HEK293 (cell line): ENCODE measurements around the gene RGS7.

ENCODE experiments used
- CTCF ChIA-PET: fragments of 350-600 bp; formaldehyde crosslinking; extraction: SDS; loops from one replicate; lab custom pipeline; 2021; ENCODE audit warnings: antibody characterized with exemption; lab: Yijun Ruan, JAX
- POLR2A ChIA-PET: fragments of 300-600 bp; formaldehyde crosslinking; extraction: SDS; loops from one replicate; lab custom pipeline; 2020; ENCODE audit warnings: antibody characterized with exemption, inconsistent platforms; lab: Yijun Ruan, JAX
- H3K27ac ChIP-seq: fragments of 200-500 bp; sonication (Bioruptor generic); 2 replicates; pipeline ENCODE4 v1.5.1; 2014; ENCODE audit warnings: low read depth, low read length, control low read depth, inconsistent platforms; ENCODE audit errors: extremely low read depth
- H3K36me3 ChIP-seq, 2 experiments: fragments of 200-500 bp in 1 of 2; sonication (Bioruptor generic) in 1 of 2; 1 replicate in 1 of 2; 2 replicates in 1 of 2; pipeline ENCODE4 v1.5.1; 2014 to 2017; ENCODE audit warnings: inconsistent platforms in 2 of 2, low read length in 2 of 2; ENCODE audit not compliant: control insufficient read depth in 2 of 2, insufficient read depth in 1 of 2
- H3K4me1 ChIP-seq: fragments of 200-500 bp; sonication (Bioruptor generic); 2 replicates; pipeline ENCODE4 v1.5.1; 2014; ENCODE audit warnings: mild to moderate bottlenecking, low read length, inconsistent platforms; ENCODE audit not compliant: control insufficient read depth, insufficient read depth
- H3K4me3 ChIP-seq: 2 replicates; pipeline ENCODE4 v1.5.1; 2011; ENCODE audit warnings: low read depth, mild to moderate bottlenecking, control low read depth, low read length, moderate library complexity
- H3K9me3 ChIP-seq: fragments of 200-500 bp; sonication (Bioruptor generic); 2 replicates; pipeline ENCODE4 v1.5.1; 2014; ENCODE audit warnings: low read depth, low read length, inconsistent platforms; ENCODE audit not compliant: control insufficient read depth, insufficient read depth
- ATF2 ChIP-seq: fragments of 450-650 bp; formaldehyde crosslinking; IDR thresholded peaks from 2 replicates; pipeline ENCODE4 v1.5.1; 2016; ENCODE audit warnings: missing biosample characterization, missing genetic modification characterization, low read depth
- FEZF1 ChIP-seq: fragments of 450-650 bp; formaldehyde crosslinking; IDR thresholded peaks from 2 replicates; pipeline ENCODE4 v1.5.1; 2016; ENCODE audit warnings: missing biosample characterization, missing genetic modification characterization
- GLIS1 ChIP-seq: fragments of 450-650 bp; formaldehyde crosslinking; IDR thresholded peaks from 2 replicates; pipeline ENCODE4 v1.5.1; 2016; ENCODE audit warnings: missing biosample characterization, missing genetic modification characterization
- KLF1 ChIP-seq: fragments of 450-650 bp; formaldehyde crosslinking; IDR thresholded peaks from 2 replicates; pipeline ENCODE4 v1.5.1; 2016; ENCODE audit warnings: missing biosample characterization, missing genetic modification characterization
- KLF8 ChIP-seq: fragments of 450-650 bp; formaldehyde crosslinking; IDR thresholded peaks from 2 replicates; pipeline ENCODE4 v1.5.1; 2016; ENCODE audit warnings: missing biosample characterization, missing genetic modification characterization
- KLF9 ChIP-seq: fragments of 450-650 bp; formaldehyde crosslinking; IDR thresholded peaks from 2 replicates; pipeline ENCODE4 v1.5.1; 2016; ENCODE audit warnings: missing biosample characterization, missing genetic modification characterization, low read depth
- OSR2 ChIP-seq: fragments of 450-650 bp; formaldehyde crosslinking; IDR thresholded peaks from 2 replicates; pipeline ENCODE4 v1.5.1; 2016; ENCODE audit warnings: missing biosample characterization, missing genetic modification characterization
- PRDM1 ChIP-seq: fragments of 450-650 bp; formaldehyde crosslinking; IDR thresholded peaks from 2 replicates; pipeline ENCODE4; 2016; ENCODE audit warnings: missing biosample characterization, missing genetic modification characterization
- TCF7L2 ChIP-seq: IDR thresholded peaks from 2 replicates; pipeline ENCODE4 v1.6.1; 2011; ENCODE audit warnings: low read depth, mild to moderate bottlenecking, inconsistent platforms, low read length, moderate library complexity, borderline replicate concordance
- YY2 ChIP-seq: fragments of 450-650 bp; formaldehyde crosslinking; IDR thresholded peaks from 2 replicates; pipeline ENCODE4 v1.5.1; 2016; ENCODE audit warnings: missing biosample characterization, missing genetic modification characterization
- ZBTB17 ChIP-seq: fragments of 450-650 bp; formaldehyde crosslinking; IDR thresholded peaks from 2 replicates; pipeline ENCODE4 v1.5.1; 2016; ENCODE audit warnings: missing biosample characterization, missing genetic modification characterization
- ZNF132 ChIP-seq: fragments of 450-650 bp; formaldehyde crosslinking; IDR thresholded peaks from 2 replicates; pipeline ENCODE4 v1.5.1; 2017; ENCODE audit warnings: missing biosample characterization, missing genetic modification characterization, borderline replicate concordance
- ZNF138 ChIP-seq: fragments of 450-650 bp; formaldehyde crosslinking; IDR thresholded peaks from 2 replicates; pipeline ENCODE4 v1.5.1; 2016; ENCODE audit warnings: missing biosample characterization, missing genetic modification characterization, borderline replicate concordance
- ZNF19 ChIP-seq: fragments of 450-650 bp; formaldehyde crosslinking; IDR thresholded peaks from 2 replicates; pipeline ENCODE4; 2016; ENCODE audit warnings: missing biosample characterization, missing genetic modification characterization, low read depth
- ZNF302 ChIP-seq: fragments of 450-650 bp; formaldehyde crosslinking; IDR thresholded peaks from 2 replicates; pipeline ENCODE4 v1.5.1; 2016; ENCODE audit warnings: missing biosample characterization, missing genetic modification characterization, low read depth
- ZNF544 ChIP-seq: fragments of 450-650 bp; formaldehyde crosslinking; IDR thresholded peaks from 2 replicates; pipeline ENCODE4 v1.5.0; 2017; ENCODE audit warnings: missing biosample characterization, missing genetic modification characterization
- ZNF580 ChIP-seq: fragments of 450-650 bp; formaldehyde crosslinking; IDR thresholded peaks from 2 replicates; pipeline ENCODE4 v1.5.1; 2016; ENCODE audit warnings: missing biosample characterization, missing genetic modification characterization
- ZNF600 ChIP-seq: fragments of 450-650 bp; formaldehyde crosslinking; IDR thresholded peaks from 2 replicates; pipeline ENCODE4 v1.5.1; 2016; ENCODE audit warnings: missing biosample characterization, missing genetic modification characterization
- ZNF610 ChIP-seq: fragments of 450-650 bp; formaldehyde crosslinking; IDR thresholded peaks from 2 replicates; pipeline ENCODE4 v1.5.1; 2016; ENCODE audit warnings: missing biosample characterization, missing genetic modification characterization, borderline replicate concordance
- ZNF624 ChIP-seq: fragments of 450-650 bp; formaldehyde crosslinking; IDR thresholded peaks from 2 replicates; pipeline ENCODE4 v1.5.1; 2017; ENCODE audit warnings: missing biosample characterization, missing genetic modification characterization
- ZNF843 ChIP-seq: fragments of 450-650 bp; formaldehyde crosslinking; IDR thresholded peaks from 2 replicates; pipeline ENCODE4 v1.5.1; 2016; ENCODE audit warnings: missing biosample characterization, missing genetic modification characterization
- ZXDB ChIP-seq: fragments of 450-650 bp; formaldehyde crosslinking; IDR thresholded peaks from 2 replicates; pipeline ENCODE4 v1.5.1; 2016; ENCODE audit warnings: missing biosample characterization, missing genetic modification characterization
- TF ChIP-seq, protein P1 (sequence below): fragments of 450-650 bp; formaldehyde crosslinking; IDR thresholded peaks from 2 replicates; pipeline ENCODE4 v1.5.1; 2017; ENCODE audit warnings: missing biosample characterization, missing genetic modification characterization
- TF ChIP-seq, protein P2 (sequence below): fragments of 450-650 bp; IDR thresholded peaks from 2 replicates; pipeline ENCODE4 v1.5.1; 2018; ENCODE audit warnings: missing biosample characterization, mild to moderate bottlenecking, missing genetic modification characterization

The RGS7 gene

GRCh38 chr1:240771450-240771849 lies 585.6 kb downstream of the RGS7 start:
- no peak overlapping the region for H3K4me3 ChIP-seq
- peaks cover 12% of the 10 kb centered on the region for H3K4me1 ChIP-seq
- CTCF ChIA-PET = no interaction called here
- H3K9me3 ChIP-seq = no peaks in the 10 kb centered on the region
- no peak overlapping the region for H3K27ac ChIP-seq
- TF ChIP-seq ZNF138 (tag by site-specific recombination) = no peak
- TF ChIP-seq YY2 (tag by site-specific recombination) = no peak
- TF ChIP-seq ZNF580 (tag by site-specific recombination) = no peak
- no peak for TF ChIP-seq ZNF19 (tag by site-specific recombination)
- TF ChIP-seq, protein P1, sequence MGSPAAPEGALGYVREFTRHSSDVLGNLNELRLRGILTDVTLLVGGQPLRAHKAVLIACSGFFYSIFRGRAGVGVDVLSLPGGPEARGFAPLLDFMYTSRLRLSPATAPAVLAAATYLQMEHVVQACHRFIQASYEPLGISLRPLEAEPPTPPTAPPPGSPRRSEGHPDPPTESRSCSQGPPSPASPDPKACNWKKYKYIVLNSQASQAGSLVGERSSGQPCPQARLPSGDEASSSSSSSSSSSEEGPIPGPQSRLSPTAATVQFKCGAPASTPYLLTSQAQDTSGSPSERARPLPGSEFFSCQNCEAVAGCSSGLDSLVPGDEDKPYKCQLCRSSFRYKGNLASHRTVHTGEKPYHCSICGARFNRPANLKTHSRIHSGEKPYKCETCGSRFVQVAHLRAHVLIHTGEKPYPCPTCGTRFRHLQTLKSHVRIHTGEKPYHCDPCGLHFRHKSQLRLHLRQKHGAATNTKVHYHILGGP (tag by site-specific recombination) = no peak
- TF ChIP-seq ZNF544 (tag by site-specific recombination) = no peak
- TF ChIP-seq ZNF302 (tag by site-specific recombination) = no peak
- TF ChIP-seq ZNF624 = no peak
- no peak for TF ChIP-seq PRDM1 (tag by site-specific recombination)
- TF ChIP-seq, all 188 proteins: peak for 0
- POLR2A ChIA-PET = no interaction called here
- H3K36me3 ChIP-seq = no peaks in the 10 kb centered on the region

DNA sequence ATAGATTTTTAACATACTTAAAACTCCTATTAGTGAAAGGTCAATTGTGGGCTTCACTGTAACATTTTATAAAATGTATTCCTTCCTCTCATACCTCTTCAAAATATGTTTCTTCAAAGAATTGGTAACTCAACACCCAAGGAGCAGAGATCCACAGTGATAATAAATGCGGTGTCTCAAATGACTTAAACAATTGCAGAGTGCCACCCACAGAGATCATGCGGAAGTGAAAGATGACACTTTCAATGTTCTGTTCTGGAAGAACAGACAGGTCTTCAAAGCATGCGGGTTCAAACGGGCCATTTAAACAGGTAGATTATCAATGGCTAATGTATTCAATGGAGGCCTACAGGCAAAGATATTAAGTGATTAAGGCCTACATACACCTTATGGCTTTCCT lies 588.0 kb downstream of the RGS7 start:
- CTCF ChIA-PET = interaction anchor here (2.1 kb wide), 1 partner anchor 37 kb away, joined by 7 read pairs; no protein-coding TSS in a partner anchor

More for the DNA sequence above, 588.0 kb downstream of the RGS7 start:
- Histone ChIP-seq H3K9me3 (no peaks in the 10 kb centered on the region), H3K4me3 (no peak overlapping the region), H3K27ac (no peak overlapping the region), H3K36me3 (no peaks in the 10 kb centered on the region), H3K4me1 (peaks cover 11% of the 10 kb centered on the region)
- POLR2A ChIA-PET = no interaction called here
- 0 out of 2 replicates have a peak, but pooled peaks have one; percentile 14 for TF ChIP-seq ZXDB (tag by site-specific recombination)
- no peak for TF ChIP-seq KLF1 (tag by site-specific recombination)
- no peak for TF ChIP-seq KLF9
- peak; percentile 22; the same call in 1 of the 2 replicates for TF ChIP-seq FEZF1 (tag by site-specific recombination)
- TF ChIP-seq ZNF132 (tag by site-specific recombination) = no peak
- TF ChIP-seq, protein P2, sequence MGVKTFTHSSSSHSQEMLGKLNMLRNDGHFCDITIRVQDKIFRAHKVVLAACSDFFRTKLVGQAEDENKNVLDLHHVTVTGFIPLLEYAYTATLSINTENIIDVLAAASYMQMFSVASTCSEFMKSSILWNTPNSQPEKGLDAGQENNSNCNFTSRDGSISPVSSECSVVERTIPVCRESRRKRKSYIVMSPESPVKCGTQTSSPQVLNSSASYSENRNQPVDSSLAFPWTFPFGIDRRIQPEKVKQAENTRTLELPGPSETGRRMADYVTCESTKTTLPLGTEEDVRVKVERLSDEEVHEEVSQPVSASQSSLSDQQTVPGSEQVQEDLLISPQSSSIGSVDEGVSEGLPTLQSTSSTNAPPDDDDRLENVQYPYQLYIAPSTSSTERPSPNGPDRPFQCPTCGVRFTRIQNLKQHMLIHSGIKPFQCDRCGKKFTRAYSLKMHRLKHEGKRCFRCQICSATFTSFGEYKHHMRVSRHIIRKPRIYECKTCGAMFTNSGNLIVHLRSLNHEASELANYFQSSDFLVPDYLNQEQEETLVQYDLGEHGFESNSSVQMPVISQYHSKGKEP (tag by site-specific recombination) = peak; percentile 93
- 0 out of 2 replicates have a peak, but pooled peaks have one; percentile 27 for TF ChIP-seq OSR2
- TF ChIP-seq ATF2 (tag by site-specific recombination) = no peak
- TF ChIP-seq ZBTB17 (tag by site-specific recombination) = peak; percentile 90
- 0 out of 2 replicates have a peak, but pooled peaks have one; percentile 48 for TF ChIP-seq ZNF610 (tag by site-specific recombination)
- peak; percentile 90 for TF ChIP-seq GLIS1 (tag by site-specific recombination)
- peak; percentile 58; the same call in 1 of the 2 replicates for TF ChIP-seq ZNF843 (tag by site-specific recombination)
- TF ChIP-seq KLF8 (tag by site-specific recombination) = 0 out of 2 replicates have a peak, but pooled peaks have one; percentile 20
- TF ChIP-seq TCF7L2 = peak; percentile 53; the same call in 1 of the 2 replicates
- TF ChIP-seq PRDM1 (tag by site-specific recombination) = peak; percentile 52; the same call in 1 of the 2 replicates
- peak; percentile 80 for TF ChIP-seq ZNF600 (tag by site-specific recombination)
